T-cell (primary cell): ENCODE results near the gene TSPAN33. TPM values are rescaled to one million over a fixed set of nuclear protein-coding genes. Genes with fewer than 3 reads are reported as not detected.

Experiments
- ATAC-seq, 4 experiments: fragments of 200-7000 bp in 3 of 4; fragments of 150-1000 bp in 1 of 4; cut with Tn5 transposase; replicated peaks in 1 of 4; 1 replicate in 3 of 4; 2 replicates in 1 of 4; pipeline ENCODE4 v1.10.0; 2021; ENCODE audit warnings: moderate library complexity in 3 of 4, mild to moderate bottlenecking in 2 of 4, moderate number of reproducible peaks in 1 of 4
- CTCF ChIA-PET, 2 donors: fragments of 300-600 bp; sonication (Branson Sonifier 250); formaldehyde crosslinking; loops; one replicate each; lab custom pipeline; 2022; ENCODE audit warnings: antibody characterized with exemption in 2 of 2; lab: Charles Lee
- POLR2A ChIA-PET, 2 donors: fragments of 300-600 bp; sonication (Branson Sonifier 250); formaldehyde crosslinking; loops; one replicate each; lab custom pipeline; 2022; ENCODE audit warnings: antibody characterized with exemption in 2 of 2; lab: Charles Lee
- DNase-seq, 35 experiments: peaks; one replicate each; pipeline versions ENCODE4 v3.0.0 to v3.0.0-alpha.2; 2013 to 2023
- H3K27ac ChIP-seq: one replicate; pipeline ENCODE4 v1.5.1; 2013; ENCODE audit warnings: low read length
- H3K27me3 ChIP-seq, 2 experiments: replicated peaks in 1 of 2; 1 replicate in 1 of 2; 2 replicates in 1 of 2; pipeline versions ENCODE4 v1.6.1 to v1.7.0; 2013; ENCODE audit warnings: low read length in 1 of 2, mixed read lengths in 1 of 2; ENCODE audit not compliant: control insufficient read depth in 2 of 2, insufficient read depth in 2 of 2; ENCODE audit errors: extremely low read depth in 1 of 2
- H3K36me3 ChIP-seq, 2 donors: 1 replicate in 1 of 2; 2 replicates in 1 of 2; pipeline versions ENCODE4 v1.6.1 to v1.7.0; 2013; ENCODE audit warnings: low read length in 1 of 2; ENCODE audit not compliant: control insufficient read depth in 2 of 2, insufficient read depth in 1 of 2; ENCODE audit errors: extremely low read depth in 1 of 2
- H3K4me1 ChIP-seq, 2 experiments: 1 replicate in 1 of 2; 2 replicates in 1 of 2; pipeline versions ENCODE4 v1.6.1 to v1.7.0; 2013; ENCODE audit warnings: low read length in 2 of 2, mixed read lengths in 1 of 2; ENCODE audit not compliant: insufficient read depth in 2 of 2, control insufficient read depth in 1 of 2; ENCODE audit errors: extremely low read depth in 1 of 2
- H3K4me3 ChIP-seq, 2 donors: 1 replicate in 1 of 2; 2 replicates in 1 of 2; pipeline versions ENCODE4 v1.5.1 to v1.7.0; 2013; ENCODE audit warnings: mild to moderate bottlenecking in 2 of 2, low read length in 1 of 2, moderate library complexity in 1 of 2; ENCODE audit not compliant: control insufficient read depth in 1 of 2; ENCODE audit errors: extremely low read depth in 1 of 2
- H3K9me3 ChIP-seq: 2 replicates; pipeline ENCODE4 v1.7.0; 2013
- H3K27ac Mint-ChIP-seq, 2 donors: one replicate each; pipeline ENCODE4 v1.8.0; 2020 to 2021; ENCODE audit warnings: mild to moderate bottlenecking in 2 of 2, mixed read lengths in 2 of 2
- H3K27me3 Mint-ChIP-seq, 2 donors: one replicate each; pipeline ENCODE4 v1.8.0; 2021 to 2022; ENCODE audit warnings: mixed read lengths in 2 of 2
- H3K36me3 Mint-ChIP-seq: one replicate; pipeline ENCODE4 v1.8.0; 2021; ENCODE audit warnings: mixed read lengths
- H3K4me1 Mint-ChIP-seq, 3 donors: one replicate each; pipeline ENCODE4 v1.8.0; 2020 to 2022; ENCODE audit warnings: mixed read lengths in 3 of 3, mild to moderate bottlenecking in 1 of 3
- H3K4me3 Mint-ChIP-seq, 3 donors: one replicate each; pipeline ENCODE4 v1.8.0; 2020 to 2022; ENCODE audit warnings: mild to moderate bottlenecking in 3 of 3, mixed read lengths in 3 of 3, moderate library complexity in 3 of 3
- H3K9me3 Mint-ChIP-seq, 3 donors: one replicate each; pipeline ENCODE4 v1.8.0; 2020 to 2022; ENCODE audit warnings: mixed read lengths in 3 of 3
- WGBS: methylation state at CpG from one replicate; pipeline ENCODE4 v1.1.5; 2013; ENCODE audit warnings: missing lambda C conversion rate; ENCODE audit not compliant: insufficient coverage; 5-methylcytosine and 5-hydroxymethylcytosine counted together
- total RNA-seq, 35 experiments: library from RNA in 6 of 35; stranded (reverse) in 6 of 35; fragments of 120-200 nt in 1 of 35; gene quantifications; one replicate each; pipeline versions ENCODE4 v1.2.1 to v1.2.4 and lab custom pipeline; 2013 to 2026

The TSPAN33 gene
- total RNA-seq, 5 donors from 2014 or later (not counting 1 experiment from before 2014, with no cell fraction given) = 5.6 to 7.1 (median 5.9) TPM

DNA sequence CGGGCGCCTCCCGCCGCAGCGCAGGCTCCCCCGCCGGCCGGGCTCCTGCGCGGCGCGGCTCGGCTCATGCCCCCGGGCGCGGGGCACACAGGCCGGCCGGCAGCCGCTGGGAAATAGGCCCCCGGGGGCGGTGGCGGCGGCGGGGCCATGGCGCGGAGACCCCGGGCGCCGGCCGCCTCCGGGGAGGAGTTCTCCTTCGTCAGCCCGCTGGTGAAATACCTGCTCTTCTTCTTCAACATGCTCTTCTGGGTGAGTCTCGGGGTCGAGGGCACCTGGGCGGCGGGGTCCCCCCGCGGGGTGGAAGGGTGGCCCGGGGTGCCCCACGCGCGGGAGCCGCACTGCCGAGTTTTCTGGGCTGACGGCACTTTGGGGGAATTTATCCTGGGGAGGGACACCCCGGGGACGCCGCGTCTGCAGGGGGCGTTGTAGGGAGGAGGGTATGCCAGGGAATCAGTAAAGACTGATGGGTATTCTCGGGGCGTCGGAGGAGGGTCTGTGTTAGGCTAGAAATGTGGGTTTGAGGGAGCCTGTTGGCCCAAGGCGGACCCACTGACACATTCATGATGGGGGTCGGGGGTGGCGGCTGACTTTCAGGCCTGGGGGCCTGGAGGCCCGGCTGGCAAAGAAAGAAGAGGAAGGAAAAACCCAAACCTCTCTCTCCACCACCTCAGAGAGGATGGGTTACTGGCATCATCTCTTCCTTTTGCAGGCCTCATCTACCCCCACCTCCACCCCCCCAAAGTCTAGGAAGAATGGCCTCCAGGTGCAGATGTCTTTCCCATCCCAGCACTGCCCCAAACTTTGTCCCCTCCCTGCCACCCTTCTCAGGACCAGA, 544 bp downstream of the TSPAN33 start:
- WGBS = 5% methylated on average over 45 of the region's 58 CpGs
- Mint-ChIP-seq H3K27me3 (peaks cover 6 to 30% of the 10 kb centered on the region in 2 donors), H3K27ac (peak overlapping the region in 1 of 2 donors; percentile 57), H3K36me3 (no peaks in the 10 kb centered on the region), H3K4me1 (peaks cover 18 to 27% (median 19%) of the 10 kb centered on the region in 3 donors), H3K4me3 (peak overlapping the region; percentile 75 to 94 (median 79)), H3K9me3 (no peaks in the 10 kb centered on the region)
- Histone ChIP-seq H3K36me3 (peaks cover 0 to 4% of the 10 kb centered on the region in 2 donors), H3K27me3 (peaks cover 0 to 23% of the 10 kb centered on the region in 2 experiments), H3K4me1 (peaks cover 7 to 21% of the 10 kb centered on the region in 2 experiments), H3K27ac (no peak overlapping the region), H3K9me3 (no peaks in the 10 kb centered on the region), H3K4me3 (peak overlapping the region; percentile 62 to 63)
- peak; percentile 57 to 72 (median 64) for ATAC-seq
- DNase-seq = peak in 16 of 35 experiments; percentile 10 to 44 (median 18)
- CTCF ChIA-PET = interaction anchor here in 1 of 2 donors (0.6 to 1.6 kb wide), 2 partner anchors 19 to 42 kb away, joined by 3 to 8 read pairs; no protein-coding TSS in a partner anchor
- POLR2A ChIA-PET = interaction anchor here in 1 of 2 donors (0.6 kb wide), 1 partner anchor 276 kb away, joined by 5 read pairs; no protein-coding TSS in a partner anchor

DNA sequence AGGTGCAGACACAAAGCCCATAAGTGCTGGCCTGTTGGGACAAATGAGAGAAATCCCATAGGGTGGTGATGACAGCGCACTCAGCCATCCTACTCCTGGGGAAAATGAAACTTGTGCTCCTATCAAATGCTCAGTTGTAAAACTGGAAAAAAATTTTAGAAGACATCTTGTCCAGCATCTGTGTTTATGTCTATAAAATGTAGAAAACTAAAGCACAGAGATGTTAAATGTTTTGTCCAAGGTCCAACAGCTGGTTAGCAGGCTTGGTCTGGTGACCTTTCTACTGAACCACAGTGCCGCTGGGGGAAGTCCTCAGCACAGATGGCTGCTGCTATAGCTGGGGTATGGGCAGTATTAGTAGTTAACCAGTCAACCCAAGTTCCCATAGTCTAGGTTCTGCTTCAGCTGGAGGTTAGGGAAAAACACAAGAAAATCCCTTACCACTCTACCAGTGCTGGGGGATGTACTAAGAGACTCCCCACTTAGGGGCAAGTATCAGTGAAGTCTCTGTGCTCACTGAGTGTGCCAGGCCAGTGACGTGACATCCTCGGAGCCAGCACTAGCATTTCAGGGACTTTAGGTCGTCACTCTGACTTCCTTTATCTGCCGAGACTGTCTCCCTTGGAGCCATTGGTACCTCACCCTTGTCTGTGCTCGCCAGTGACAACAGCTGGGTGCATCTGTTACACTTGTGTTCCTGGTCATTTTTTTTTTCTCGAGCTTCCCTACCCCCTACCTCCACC, 1.9 kb downstream of the TSPAN33 start:
- no peak for ATAC-seq
- POLR2A ChIA-PET = no interaction called here
- no peaks in the 10 kb centered on the region for H3K9me3 Mint-ChIP-seq

DNA sequence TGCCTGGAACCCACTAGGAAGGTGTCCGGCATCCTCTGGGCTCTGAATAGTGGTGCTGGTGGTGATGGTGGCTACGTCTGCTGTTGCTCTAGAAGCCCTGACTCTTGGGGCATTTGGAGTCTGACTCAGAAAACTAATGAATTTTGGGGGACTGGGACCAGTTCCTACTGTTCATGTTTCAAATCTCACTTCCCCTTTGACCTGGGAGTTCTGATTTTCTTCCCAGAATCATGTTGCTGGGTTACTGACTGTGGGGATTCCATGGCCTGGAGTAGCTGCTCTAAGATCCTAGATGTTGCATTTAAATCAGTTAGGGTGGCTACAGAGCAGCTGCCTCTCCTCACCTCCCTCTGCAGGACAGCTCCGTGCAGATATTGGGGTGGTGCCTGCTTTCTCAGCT, 3.2 kb downstream of the TSPAN33 start:
- CTCF ChIA-PET = interaction anchor here in 1 of 2 donors (0.6 kb wide), 1 partner anchor 203 kb away, joined by 3 read pairs; no protein-coding TSS in a partner anchor
- peaks cover 6 to 30% of the 10 kb centered on the region in 2 donors for H3K27me3 Mint-ChIP-seq

More for the DNA sequence above, 1.9 kb downstream of the TSPAN33 start:
- 76% methylated on average over 8 of the region's 8 CpGs for WGBS
- Mint-ChIP-seq H3K4me1 (peaks cover 18 to 27% (median 19%) of the 10 kb centered on the region in 3 donors), H3K27me3 (peaks cover 6 to 30% of the 10 kb centered on the region in 2 donors), H3K4me3 (peak overlapping the region; percentile 75 to 94 (median 79)), H3K27ac (peak overlapping the region in 1 of 2 donors; percentile 20), H3K36me3 (no peaks in the 10 kb centered on the region)
- Histone ChIP-seq H3K4me3 (no peak overlapping the region), H3K27ac (no peak overlapping the region), H3K27me3 (peaks cover 0 to 23% of the 10 kb centered on the region in 2 experiments), H3K36me3 (peaks cover 0 to 4% of the 10 kb centered on the region in 2 donors), H3K9me3 (no peaks in the 10 kb centered on the region), H3K4me1 (peaks cover 7 to 21% of the 10 kb centered on the region in 2 experiments)
- CTCF ChIA-PET = no interaction called here
- DNase-seq = no peak

DNA sequence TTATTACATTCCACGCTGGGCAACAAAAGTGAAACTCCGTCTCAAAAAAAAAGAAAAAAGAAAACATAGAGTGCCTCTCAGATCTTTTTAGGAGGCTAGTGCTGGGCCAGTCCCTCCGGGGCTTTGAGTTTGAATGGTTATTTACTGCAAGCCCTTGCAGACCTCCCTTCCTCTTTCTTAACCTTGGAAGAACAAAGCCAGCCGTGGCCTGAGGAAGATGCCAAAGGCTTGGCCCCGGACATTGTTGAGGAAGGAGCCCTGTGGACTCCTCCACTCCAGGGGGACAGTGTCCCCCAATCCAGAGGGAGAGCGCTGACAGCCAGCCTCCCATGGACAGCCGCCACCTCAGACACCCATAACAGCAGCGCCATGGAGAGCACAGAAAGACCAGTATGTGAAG, 5.0 kb downstream of the TSPAN33 start:
- H3K27ac ChIP-seq = no peak overlapping the region
- H3K36me3 ChIP-seq = peaks cover 0 to 4% of the 10 kb centered on the region in 2 donors
- ATAC-seq (no peak), DNase-seq (no peak)
- ChIA-PET CTCF (no interaction called here), POLR2A (no interaction called here)
- 17% methylated on average over 1 of the region's 8 CpGs for WGBS
- Mint-ChIP-seq H3K27ac (no peak overlapping the region), H3K9me3 (no peaks in the 10 kb centered on the region), H3K27me3 (peaks cover 0 to 16% of the 10 kb centered on the region in 2 donors), H3K36me3 (no peaks in the 10 kb centered on the region), H3K4me3 (no peak overlapping the region), H3K4me1 (peaks cover 10 to 18% (median 11%) of the 10 kb centered on the region in 3 donors)
- peaks cover 0 to 15% of the 10 kb centered on the region in 2 experiments for H3K27me3 ChIP-seq
- H3K4me1 ChIP-seq = peaks cover 0 to 12% of the 10 kb centered on the region in 2 experiments
- H3K4me3 ChIP-seq = no peak overlapping the region
- no peaks in the 10 kb centered on the region for H3K9me3 ChIP-seq

More for the DNA sequence above, 3.2 kb downstream of the TSPAN33 start:
- H3K36me3 Mint-ChIP-seq = no peaks in the 10 kb centered on the region
- peaks cover 0 to 4% of the 10 kb centered on the region in 2 donors for H3K36me3 ChIP-seq
- peaks cover 7 to 21% of the 10 kb centered on the region in 2 experiments for H3K4me1 ChIP-seq
- H3K27ac Mint-ChIP-seq = no peak overlapping the region
- H3K4me3 ChIP-seq = no peak overlapping the region
- 100% methylated on average over 2 of the region's 3 CpGs for WGBS
- no peak for ATAC-seq
- H3K27me3 ChIP-seq = peaks cover 0 to 23% of the 10 kb centered on the region in 2 experiments
- H3K9me3 ChIP-seq = no peaks in the 10 kb centered on the region
- POLR2A ChIA-PET = no interaction called here
- no peak overlapping the region for H3K4me3 Mint-ChIP-seq
- H3K4me1 Mint-ChIP-seq = peaks cover 18 to 27% (median 19%) of the 10 kb centered on the region in 3 donors
- H3K9me3 Mint-ChIP-seq = no peaks in the 10 kb centered on the region
- no peak overlapping the region for H3K27ac ChIP-seq
- DNase-seq = no peak

DNA sequence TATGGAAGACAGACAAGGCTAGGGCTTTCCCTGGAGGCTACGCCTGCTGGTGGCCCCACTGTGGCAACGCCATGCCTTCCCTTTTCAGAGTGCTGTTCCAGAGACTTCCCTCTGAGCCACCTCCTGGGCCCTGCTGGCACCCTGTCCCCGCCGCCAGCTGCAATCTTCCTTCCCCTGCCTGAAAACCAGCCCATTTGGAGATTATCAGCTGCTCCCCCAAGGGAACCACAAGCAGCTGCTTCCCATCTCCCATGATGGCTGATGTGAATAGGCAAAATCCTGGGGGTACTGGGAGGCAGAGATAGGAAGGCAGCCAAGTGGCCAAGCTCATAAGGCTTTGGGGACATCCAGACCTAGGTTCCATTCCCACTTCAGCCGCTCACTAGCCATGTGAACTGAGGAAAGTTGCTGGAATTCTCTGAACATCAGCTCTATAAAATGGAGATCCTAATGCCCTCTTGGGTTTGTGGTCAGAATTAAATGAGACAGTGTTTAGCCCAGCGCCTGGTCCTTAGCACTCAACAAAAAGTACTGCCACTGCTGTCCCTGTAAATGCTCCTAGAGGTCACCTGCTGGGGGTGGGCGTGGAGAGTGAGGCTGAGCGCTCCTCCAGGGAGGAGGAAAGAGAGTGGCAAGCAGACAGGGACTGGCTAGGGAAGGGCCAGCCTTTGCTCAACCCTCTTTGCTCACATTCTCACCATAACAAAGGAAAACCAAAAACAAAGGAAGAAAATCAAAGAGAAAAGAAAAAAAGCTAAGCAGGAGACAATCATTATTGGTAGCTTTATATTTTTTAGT, 5.9 kb downstream of the TSPAN33 start:
- Mint-ChIP-seq H3K27ac (no peak overlapping the region), H3K36me3 (no peaks in the 10 kb centered on the region), H3K4me3 (no peak overlapping the region), H3K9me3 (no peaks in the 10 kb centered on the region), H3K4me1 (peaks cover 5 to 14% (median 9%) of the 10 kb centered on the region in 3 donors), H3K27me3 (peaks cover 0 to 16% of the 10 kb centered on the region in 2 donors)
- ChIA-PET CTCF (interaction anchor here in 1 of 2 donors (0.6 to 1.7 kb wide), 2 partner anchors 13 to 14 kb away, joined by 3 to 7 read pairs; no protein-coding TSS in a partner anchor), POLR2A (interaction anchor here in 1 of 2 donors (1.1 kb wide), 1 partner anchor 36 kb away, joined by 3 read pairs; no protein-coding TSS in a partner anchor)
- no peak for ATAC-seq
- Histone ChIP-seq H3K36me3 (peaks cover 0 to 4% of the 10 kb centered on the region in 2 donors), H3K9me3 (no peaks in the 10 kb centered on the region), H3K4me1 (peaks cover 0 to 7% of the 10 kb centered on the region in 2 experiments), H3K4me3 (no peak overlapping the region), H3K27ac (no peak overlapping the region), H3K27me3 (peaks cover 0 to 10% of the 10 kb centered on the region in 2 experiments)
- DNase-seq = no peak
- 100% methylated on average over 2 of the region's 8 CpGs for whole genome bisulfite sequencing
